ENCODE data around the gene RAP1GAP2.

Gene RAP1GAP2

GRCh38 chr17:2950846-2951245 lies 154.6 kb downstream of the RAP1GAP2 start:
- no peak for TF ChIP-seq CTCF (conservative IDR thresholded peaks at IDR 0.05)
- H3K27ac ChIP-seq, result peak overlapping the region; percentile 97

- peak overlapping the region; percentile 97 for H3K27ac ChIP-seq
- TF ChIP-seq CTCF (conservative IDR thresholded peaks at IDR 0.05), result no peak
Measured at GRCh38 chr17:2952174-2952845, 156.1 kb downstream of the RAP1GAP2 start.

- peak overlapping the region; percentile 97 for H3K27ac ChIP-seq
Measured at GRCh38 chr17:2954898-2955445, 158.7 kb downstream of the RAP1GAP2 start.

GRCh38 chr17:2955931-2956582 lies 159.8 kb downstream of the RAP1GAP2 start:
- H3K27ac ChIP-seq, result no peak overlapping the region; the same call in 1 of the 2 replicates
- no peak for TF ChIP-seq CTCF (conservative IDR thresholded peaks at IDR 0.05)

More at GRCh38 chr17:2954898-2955445, 158.7 kb downstream of the RAP1GAP2 start:
- no peak for TF ChIP-seq CTCF (conservative IDR thresholded peaks at IDR 0.05)

- H3K27ac ChIP-seq, result no peak overlapping the region
- TF ChIP-seq CTCF (conservative IDR thresholded peaks at IDR 0.05), result no peak
Measured at GRCh38 chr17:2957631-2958286, 161.5 kb downstream of the RAP1GAP2 start.

- no peak overlapping the region; the same call in 1 of the 2 replicates for H3K27ac ChIP-seq
- TF ChIP-seq CTCF (conservative IDR thresholded peaks at IDR 0.05), result no peak
Measured at GRCh38 chr17:2958706-2959222, 162.5 kb downstream of the RAP1GAP2 start.

Data from VCaP (cell line).